ENCODE measurements around the gene RAP1GDS1. TPM values are rescaled to one million over a fixed set of nuclear protein-coding genes. Genes with fewer than 3 reads are reported as not detected.
"Not testable (repeated sequence)": the region's sequence is repeated elsewhere in the genome, so short reads cannot be mapped to it uniquely, and the experiment has no call there.

RAP1GDS1 gene
- total and polyA plus RNA-seq, 4 donors: 11.2 to 19.4 (median 16.0) TPM

GRCh38 chr4:98363431-98363830, 102.2 kb downstream of the RAP1GDS1 start:
- peaks cover 0 to 5% (median 2%) of the 10 kb centered on the region in 4 donors for H3K36me3 ChIP-seq (ENCODE audit: control insufficient read depth in 4 of 4, insufficient read depth in 3 of 4, low read depth in 1 of 4, low read length in 3 of 4)
- no peak overlapping the region for H3K27ac ChIP-seq (ENCODE audit: low read depth in 1 of 2, low read length in 2 of 2)
- TF ChIP-seq ATF3 (IDR thresholded peaks at IDR 0.05) (no peak), HNF4G (IDR thresholded peaks at IDR 0.05) (no peak), RXRA (IDR thresholded peaks at IDR 0.05) (no peak), SP1 (IDR thresholded peaks at IDR 0.05) (no peak)
- peaks cover 0 to 3% (median 0%) of the 10 kb centered on the region in 4 donors for H3K9me3 ChIP-seq (ENCODE audit: control insufficient read depth in 4 of 4, low read length in 3 of 4)
- no peaks in the 10 kb centered on the region for H3K27me3 ChIP-seq (ENCODE audit: control insufficient read depth in 4 of 4, insufficient read depth in 4 of 4, low read length in 3 of 4)
- no peak for DNase-seq (ENCODE audit: low spot score)
- no peaks in the 10 kb centered on the region for H3K4me1 ChIP-seq (ENCODE audit: control insufficient read depth in 4 of 4, insufficient read depth in 4 of 4, low read length in 3 of 4)
- no peak overlapping the region for H3K4me3 ChIP-seq (ENCODE audit: low read depth in 1 of 3, low read length in 3 of 3)
- H3K9ac ChIP-seq (ENCODE audit: low read depth in 1 of 2, low read length in 2 of 2): no peak overlapping the region

GRCh38 chr4:98366275-98366674, 105.1 kb downstream of the RAP1GDS1 start:
- not testable (repeated sequence) for H3K9me3 ChIP-seq (ENCODE audit: control insufficient read depth in 4 of 4, low read length in 3 of 4); H3K27ac ChIP-seq (ENCODE audit: low read depth in 1 of 2, low read length in 2 of 2); H3K4me3 ChIP-seq (ENCODE audit: low read depth in 1 of 3, low read length in 3 of 3); H3K9ac ChIP-seq (ENCODE audit: low read depth in 1 of 2, low read length in 2 of 2); DNase-seq (ENCODE audit: low spot score); H3K27me3 ChIP-seq (ENCODE audit: control insufficient read depth in 4 of 4, insufficient read depth in 4 of 4, low read length in 3 of 4); H3K4me1 ChIP-seq (ENCODE audit: control insufficient read depth in 4 of 4, insufficient read depth in 4 of 4, low read length in 3 of 4); H3K36me3 ChIP-seq (ENCODE audit: control insufficient read depth in 4 of 4, insufficient read depth in 3 of 4, low read depth in 1 of 4, low read length in 3 of 4)
- WGBS: 97% methylated on average over 3 of the region's 3 CpGs

- H3K4me1 ChIP-seq (ENCODE audit: control insufficient read depth in 4 of 4, insufficient read depth in 4 of 4, low read length in 3 of 4); H3K9ac ChIP-seq (ENCODE audit: low read depth in 1 of 2, low read length in 2 of 2); H3K9me3 ChIP-seq (ENCODE audit: control insufficient read depth in 4 of 4, low read length in 3 of 4); H3K27ac ChIP-seq (ENCODE audit: low read depth in 1 of 2, low read length in 2 of 2); H3K27me3 ChIP-seq (ENCODE audit: control insufficient read depth in 4 of 4, insufficient read depth in 4 of 4, low read length in 3 of 4); DNase-seq (ENCODE audit: low spot score); H3K4me3 ChIP-seq (ENCODE audit: low read depth in 1 of 3, low read length in 3 of 3); H3K36me3 ChIP-seq (ENCODE audit: control insufficient read depth in 4 of 4, insufficient read depth in 3 of 4, low read depth in 1 of 4, low read length in 3 of 4): not testable (repeated sequence)
- 99% methylated on average over 3 of the region's 3 CpGs for WGBS
These were observed 106.8 kb downstream of the RAP1GDS1 start for GRCh38 chr4:98368000-98368399.

GRCh38 chr4:98369322-98369721, 108.1 kb downstream of the RAP1GDS1 start:
- Histone ChIP-seq H3K36me3 (ENCODE audit: control insufficient read depth in 4 of 4, insufficient read depth in 3 of 4, low read depth in 1 of 4, low read length in 3 of 4) (peaks cover 0 to 7% (median 2%) of the 10 kb centered on the region in 4 donors), H3K9me3 (ENCODE audit: control insufficient read depth in 4 of 4, low read length in 3 of 4) (peaks cover 0 to 3% (median 0%) of the 10 kb centered on the region in 4 donors)
- 98% methylated on average over 3 of the region's 3 CpGs for WGBS

More at GRCh38 chr4:98369322-98369721, 108.1 kb downstream of the RAP1GDS1 start:
- DNase-seq (ENCODE audit: low spot score): no peak
- no peak overlapping the region for H3K9ac ChIP-seq (ENCODE audit: low read depth in 1 of 2, low read length in 2 of 2)
- no peak overlapping the region for H3K4me3 ChIP-seq (ENCODE audit: low read depth in 1 of 3, low read length in 3 of 3)
- H3K4me1 ChIP-seq (ENCODE audit: control insufficient read depth in 4 of 4, insufficient read depth in 4 of 4, low read length in 3 of 4): no peaks in the 10 kb centered on the region
- TF ChIP-seq NR2F2 (IDR thresholded peaks at IDR 0.05) (no peak), REST (IDR thresholded peaks at IDR 0.05) (no peak)
- no peaks in the 10 kb centered on the region for H3K27me3 ChIP-seq (ENCODE audit: control insufficient read depth in 4 of 4, insufficient read depth in 4 of 4, low read length in 3 of 4)
- no peak overlapping the region for H3K27ac ChIP-seq (ENCODE audit: low read depth in 1 of 2, low read length in 2 of 2)
